Measurements from ENCODE around the gene IQSEC3.

DNA sequence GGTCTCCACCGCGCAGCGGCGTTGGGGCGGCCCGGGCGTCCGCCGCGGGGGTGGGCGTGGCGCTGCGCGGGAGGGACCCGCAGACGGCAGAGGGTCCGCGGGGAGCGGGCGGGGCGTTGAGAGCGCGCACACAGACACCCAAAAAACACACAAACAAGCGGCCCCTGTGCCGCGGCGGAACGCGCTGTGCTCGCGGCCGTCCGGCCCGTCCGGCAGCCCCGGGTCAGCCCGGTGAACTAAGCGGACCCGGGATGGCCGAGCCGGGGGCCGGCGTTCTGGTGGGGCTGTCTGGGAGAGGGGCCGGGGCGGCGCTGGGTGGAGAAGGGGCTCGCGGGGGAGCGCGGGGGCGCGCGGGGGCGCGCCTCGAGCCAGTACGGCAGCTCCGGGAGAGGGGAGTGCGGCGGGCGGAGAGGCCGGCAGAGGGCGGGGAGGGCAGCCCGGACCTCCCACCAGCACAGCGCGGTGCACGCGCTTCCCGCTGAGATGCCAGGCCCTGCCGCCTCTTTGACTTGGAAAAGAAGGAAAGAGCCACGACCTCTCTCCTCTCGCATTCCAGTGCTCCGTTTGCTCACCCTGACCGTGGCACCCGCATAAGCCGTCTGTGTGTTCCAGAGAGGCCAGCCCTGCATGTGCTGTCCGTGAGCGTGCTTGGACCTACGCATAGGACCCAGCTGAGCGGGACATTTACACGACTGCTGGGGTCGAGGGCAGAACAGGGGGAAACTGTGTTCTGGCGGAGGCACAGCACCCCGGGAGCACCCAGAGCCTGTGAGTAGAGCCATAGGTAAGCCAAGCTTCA, 137.1 kb downstream of the IQSEC3 start:
- TF ChIP-seq, protein P1, sequence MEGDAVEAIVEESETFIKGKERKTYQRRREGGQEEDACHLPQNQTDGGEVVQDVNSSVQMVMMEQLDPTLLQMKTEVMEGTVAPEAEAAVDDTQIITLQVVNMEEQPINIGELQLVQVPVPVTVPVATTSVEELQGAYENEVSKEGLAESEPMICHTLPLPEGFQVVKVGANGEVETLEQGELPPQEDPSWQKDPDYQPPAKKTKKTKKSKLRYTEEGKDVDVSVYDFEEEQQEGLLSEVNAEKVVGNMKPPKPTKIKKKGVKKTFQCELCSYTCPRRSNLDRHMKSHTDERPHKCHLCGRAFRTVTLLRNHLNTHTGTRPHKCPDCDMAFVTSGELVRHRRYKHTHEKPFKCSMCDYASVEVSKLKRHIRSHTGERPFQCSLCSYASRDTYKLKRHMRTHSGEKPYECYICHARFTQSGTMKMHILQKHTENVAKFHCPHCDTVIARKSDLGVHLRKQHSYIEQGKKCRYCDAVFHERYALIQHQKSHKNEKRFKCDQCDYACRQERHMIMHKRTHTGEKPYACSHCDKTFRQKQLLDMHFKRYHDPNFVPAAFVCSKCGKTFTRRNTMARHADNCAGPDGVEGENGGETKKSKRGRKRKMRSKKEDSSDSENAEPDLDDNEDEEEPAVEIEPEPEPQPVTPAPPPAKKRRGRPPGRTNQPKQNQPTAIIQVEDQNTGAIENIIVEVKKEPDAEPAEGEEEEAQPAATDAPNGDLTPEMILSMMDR (IDR thresholded peaks at IDR 0.05; ENCODE audit: low read depth, low read length), result no peak
- no peak for TF ChIP-seq EZH2phosphoT487 (IDR thresholded peaks at IDR 0.05; ENCODE audit: low read depth)

All from OCI-LY3 (cell line).